Chondrocyte (in vitro differentiated cells): ENCODE data around the gene TANC1. TPM values are rescaled to one million over a fixed set of nuclear protein-coding genes. Genes with fewer than 3 reads are reported as not detected.

ENCODE experiments used
- DNase-seq: peaks from one replicate; pipeline ENCODE4 v3.0.0; 2021; ENCODE audit warnings: mixed read lengths, low spot score
- H3K27ac Mint-ChIP-seq: one replicate; pipeline ENCODE4 v1.8.0; 2021; ENCODE audit warnings: mild to moderate bottlenecking, moderate library complexity, mixed read lengths; ENCODE audit not compliant: unreplicated experiment
- H3K27me3 Mint-ChIP-seq: 2 replicates; pipeline ENCODE4 v1.8.0; 2021; ENCODE audit warnings: low read depth, mixed read lengths
- H3K36me3 Mint-ChIP-seq: 2 replicates; pipeline ENCODE4 v1.8.0; 2021; ENCODE audit warnings: low read depth, mixed read lengths
- H3K4me1 Mint-ChIP-seq: 2 replicates; pipeline ENCODE4 v1.8.0; 2021; ENCODE audit warnings: low read depth, mild to moderate bottlenecking, mixed read lengths
- H3K4me3 Mint-ChIP-seq: one replicate; pipeline ENCODE4 v1.8.0; 2021; ENCODE audit warnings: mild to moderate bottlenecking, moderate library complexity, mixed read lengths; ENCODE audit not compliant: unreplicated experiment
- H3K9me3 Mint-ChIP-seq: 2 replicates; pipeline ENCODE4 v1.8.0; 2021; ENCODE audit warnings: low read depth, mixed read lengths
- total RNA-seq: library from RNA; stranded (reverse); gene quantifications from 3 replicates; pipeline ENCODE4 v1.2.1, GENCODE V29; 2021
- TF ChIP-seq, protein P1 (sequence below): fragments of 200-600 bp; sonication (generic); IDR thresholded peaks from 2 replicates; pipeline ENCODE4 v1.5.0; 2021; ENCODE audit warnings: antibody characterized with exemption, mild to moderate bottlenecking, moderate library complexity

TANC1 gene
- total RNA-seq, 1 donor from 2014 or later: 29.5 TPM

DNA sequence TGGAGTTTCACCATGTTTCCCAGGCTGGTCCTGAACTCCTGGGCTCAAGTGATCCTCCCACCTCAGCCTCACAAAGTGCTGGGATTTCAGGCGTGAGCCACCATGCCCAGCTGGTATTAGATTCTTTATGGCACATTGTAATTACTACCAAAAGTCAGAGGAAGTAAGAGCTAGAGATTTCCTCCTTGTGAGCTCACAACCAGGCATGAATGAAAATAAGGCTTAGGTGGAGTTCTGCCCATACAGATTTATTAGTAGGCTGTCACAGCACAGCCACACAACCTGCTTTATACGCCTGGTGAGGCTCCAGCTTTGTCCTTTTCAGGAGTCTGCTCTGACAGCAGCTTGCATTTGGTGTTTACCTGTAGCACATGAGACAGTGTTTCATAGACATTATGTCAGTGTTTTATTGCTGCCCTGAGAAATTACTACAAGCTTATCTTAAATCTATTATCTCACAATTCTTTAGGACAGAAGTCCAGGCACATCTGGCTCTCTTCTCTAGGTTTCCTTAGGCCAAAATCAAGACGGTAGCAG, 156.6 kb downstream of the TANC1 start:
- TF ChIP-seq, protein P1, sequence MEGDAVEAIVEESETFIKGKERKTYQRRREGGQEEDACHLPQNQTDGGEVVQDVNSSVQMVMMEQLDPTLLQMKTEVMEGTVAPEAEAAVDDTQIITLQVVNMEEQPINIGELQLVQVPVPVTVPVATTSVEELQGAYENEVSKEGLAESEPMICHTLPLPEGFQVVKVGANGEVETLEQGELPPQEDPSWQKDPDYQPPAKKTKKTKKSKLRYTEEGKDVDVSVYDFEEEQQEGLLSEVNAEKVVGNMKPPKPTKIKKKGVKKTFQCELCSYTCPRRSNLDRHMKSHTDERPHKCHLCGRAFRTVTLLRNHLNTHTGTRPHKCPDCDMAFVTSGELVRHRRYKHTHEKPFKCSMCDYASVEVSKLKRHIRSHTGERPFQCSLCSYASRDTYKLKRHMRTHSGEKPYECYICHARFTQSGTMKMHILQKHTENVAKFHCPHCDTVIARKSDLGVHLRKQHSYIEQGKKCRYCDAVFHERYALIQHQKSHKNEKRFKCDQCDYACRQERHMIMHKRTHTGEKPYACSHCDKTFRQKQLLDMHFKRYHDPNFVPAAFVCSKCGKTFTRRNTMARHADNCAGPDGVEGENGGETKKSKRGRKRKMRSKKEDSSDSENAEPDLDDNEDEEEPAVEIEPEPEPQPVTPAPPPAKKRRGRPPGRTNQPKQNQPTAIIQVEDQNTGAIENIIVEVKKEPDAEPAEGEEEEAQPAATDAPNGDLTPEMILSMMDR: no peak
- Mint-ChIP-seq H3K4me1 (peaks cover 62% of the 10 kb centered on the region), H3K9me3 (peaks cover 3% of the 10 kb centered on the region), H3K36me3 (peaks cover 3% of the 10 kb centered on the region), H3K27me3 (no peaks in the 10 kb centered on the region), H3K4me3 (no peak overlapping the region), H3K27ac (peak overlapping the region; percentile 99)
- no peak for DNase-seq

DNA sequence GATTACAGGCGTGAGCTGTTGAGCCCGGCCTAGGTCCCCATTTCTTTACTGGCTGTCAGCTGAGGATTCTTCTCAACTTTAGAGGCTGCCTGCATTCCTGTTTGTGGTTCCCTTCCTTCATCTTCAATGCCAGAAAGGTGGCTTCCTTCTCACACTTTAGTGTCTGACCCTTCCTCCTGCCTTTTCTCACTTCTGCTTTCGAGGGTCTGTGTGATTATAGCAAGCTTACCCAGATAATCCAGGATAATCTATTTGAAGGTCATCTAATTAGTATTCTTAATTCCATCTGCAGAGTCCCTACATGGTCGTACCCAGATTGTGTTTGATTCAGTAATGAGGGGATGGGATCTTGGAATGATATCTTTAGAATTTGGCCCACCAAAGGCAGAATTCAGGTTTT, 157.4 kb downstream of the TANC1 start:
- peaks cover 3% of the 10 kb centered on the region for H3K36me3 Mint-ChIP-seq
- peak overlapping the region; percentile 99 for H3K27ac Mint-ChIP-seq
- DNase-seq: no peak
- TF ChIP-seq, protein P1: no peak
- H3K4me1 Mint-ChIP-seq: peaks cover 67% of the 10 kb centered on the region
- H3K27me3 Mint-ChIP-seq: no peaks in the 10 kb centered on the region
- H3K4me3 Mint-ChIP-seq: no peak overlapping the region
- H3K9me3 Mint-ChIP-seq: peaks cover 3% of the 10 kb centered on the region

DNA sequence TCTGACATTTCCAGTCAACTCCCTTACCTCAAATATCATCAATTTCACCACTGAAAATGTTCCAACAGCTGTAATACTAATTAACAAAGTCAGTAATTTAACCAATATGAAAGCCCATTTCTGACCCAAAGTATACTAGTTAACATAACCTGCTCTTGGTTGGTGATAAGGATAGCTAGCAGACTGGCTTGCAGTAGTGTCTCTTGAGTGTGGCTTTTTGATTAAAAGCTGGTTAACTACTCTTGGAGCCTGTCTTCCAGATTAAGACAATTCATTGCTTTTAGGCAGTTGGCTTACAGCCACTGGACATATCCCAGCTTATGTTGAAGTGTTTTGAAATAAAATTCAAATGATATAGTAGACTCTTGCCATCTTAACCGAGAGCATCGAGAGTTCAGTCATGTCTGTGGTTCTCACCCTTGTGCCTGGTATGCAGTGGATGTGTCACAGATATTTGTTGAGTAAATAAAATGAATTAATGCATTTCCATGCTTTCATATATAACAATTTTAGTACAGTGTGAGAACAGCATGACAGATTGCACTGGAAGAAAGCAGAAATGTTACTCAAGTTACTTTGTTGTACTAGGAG, 158.1 kb downstream of the TANC1 start:
- peak overlapping the region; percentile 55 for H3K27ac Mint-ChIP-seq

DNA sequence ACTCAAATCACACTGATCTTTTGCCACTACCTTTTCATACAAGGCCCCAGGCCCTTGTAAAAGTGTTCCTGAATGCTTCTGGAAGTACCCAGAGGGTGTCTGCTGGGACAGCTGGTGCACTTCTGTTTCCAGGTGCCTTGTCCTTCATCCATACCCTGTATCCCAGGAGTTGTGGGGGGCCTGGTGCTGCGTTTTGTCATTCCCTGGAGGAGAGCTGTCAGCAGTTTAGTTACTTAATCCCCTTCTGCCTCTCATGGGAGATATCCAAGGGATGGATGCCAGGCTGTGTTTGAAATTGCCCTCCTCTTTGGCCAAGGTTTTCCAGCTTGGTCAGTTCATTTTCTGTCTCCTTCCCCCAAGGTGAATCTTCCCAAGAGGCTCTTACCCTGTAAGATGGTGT, 159.8 kb downstream of the TANC1 start:
- no peak overlapping the region for H3K4me3 Mint-ChIP-seq
- TF ChIP-seq, protein P1: no peak
- H3K27ac Mint-ChIP-seq: peak overlapping the region; percentile 65

More for the DNA sequence above, 158.1 kb downstream of the TANC1 start:
- no peak for DNase-seq
- H3K4me1 Mint-ChIP-seq: peaks cover 73% of the 10 kb centered on the region
- peaks cover 3% of the 10 kb centered on the region for H3K9me3 Mint-ChIP-seq
- no peak overlapping the region for H3K4me3 Mint-ChIP-seq
- no peaks in the 10 kb centered on the region for H3K27me3 Mint-ChIP-seq
- TF ChIP-seq, protein P1: no peak
- peaks cover 3% of the 10 kb centered on the region for H3K36me3 Mint-ChIP-seq

DNA sequence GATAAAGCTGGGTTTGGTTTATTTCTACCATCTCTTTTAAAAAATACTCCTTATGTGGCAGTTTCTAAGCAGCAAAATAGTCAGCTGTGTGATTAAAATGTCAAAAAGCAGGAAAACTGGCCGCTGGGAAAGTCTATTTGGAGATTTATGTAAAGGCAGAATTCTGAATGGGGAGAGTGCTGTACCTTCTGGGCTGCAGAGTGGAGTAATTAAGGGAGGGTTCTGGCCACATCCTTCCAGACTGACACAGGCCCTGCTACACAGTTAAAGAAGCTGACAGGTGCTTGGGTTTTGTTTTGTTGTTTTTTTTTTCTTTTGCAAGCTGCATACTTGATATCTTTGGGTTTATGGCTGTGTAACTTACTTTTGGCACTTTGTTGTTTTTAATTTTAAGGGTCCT, 160.8 kb downstream of the TANC1 start:
- H3K36me3 Mint-ChIP-seq: peaks cover 3% of the 10 kb centered on the region
- peak overlapping the region; percentile 18 for H3K27ac Mint-ChIP-seq
- TF ChIP-seq, protein P1: no peak
- H3K27me3 Mint-ChIP-seq: no peaks in the 10 kb centered on the region
- H3K4me1 Mint-ChIP-seq: peaks cover 83% of the 10 kb centered on the region
- H3K9me3 Mint-ChIP-seq: peaks cover 3% of the 10 kb centered on the region
- no peak overlapping the region for H3K4me3 Mint-ChIP-seq
- DNase-seq: no peak

More for the DNA sequence above, 159.8 kb downstream of the TANC1 start:
- H3K27me3 Mint-ChIP-seq: no peaks in the 10 kb centered on the region
- peaks cover 3% of the 10 kb centered on the region for H3K9me3 Mint-ChIP-seq
- H3K36me3 Mint-ChIP-seq: peaks cover 3% of the 10 kb centered on the region
- no peak for DNase-seq
- peaks cover 84% of the 10 kb centered on the region for H3K4me1 Mint-ChIP-seq
